Measurements from ENCODE around the gene PRDM9. TPM values are rescaled to one million over a fixed set of nuclear protein-coding genes. Genes with fewer than 3 reads are reported as not detected.
"Not testable (repeated sequence)": the region's sequence is repeated elsewhere in the genome, so short reads cannot be mapped to it uniquely, and the experiment has no call there.

Gene PRDM9
- not detected for total RNA-seq
- long read RNA-seq: 0 reads

- intact Hi-C loops (cut with DNase I): no loop called here
- no peak for DNase-seq (ENCODE audit: low spot score)
Measured at GRCh38 chr5:23507278-23507685, at the start of gene PRDM9. TSS of gene PRDM9 (plus strand) at chr5:23507609. CDS start at chr5:23509034, 1,425 bp downstream.

- no peak for DNase-seq (ENCODE audit: low spot score)
- intact Hi-C loops (cut with DNase I): no loop called here
Measured at GRCh38 chr5:23457780-23458179, 49.6 kb upstream of the PRDM9 start.

GRCh38 chr5:23459214-23459613 is 48.2 kb upstream of the PRDM9 start:
- DNase-seq (ENCODE audit: low spot score): no peak
- intact Hi-C loops (cut with DNase I): no loop called here

- intact Hi-C loops (cut with DNase I): no loop called here
- DNase-seq (ENCODE audit: low spot score): no peak
Measured at GRCh38 chr5:23461576-23461975, 45.8 kb upstream of the PRDM9 start.

- intact Hi-C loops (cut with DNase I): no loop called here
- no peak for DNase-seq (ENCODE audit: low spot score)
Measured at GRCh38 chr5:23466401-23466912, 41.0 kb upstream of the PRDM9 start.

GRCh38 chr5:23468658-23469057 is 38.8 kb upstream of the PRDM9 start:
- no peak for DNase-seq (ENCODE audit: low spot score)
- intact Hi-C loops (cut with DNase I): no loop called here

GRCh38 chr5:23473915-23474314 is 33.5 kb upstream of the PRDM9 start:
- intact Hi-C loops (cut with DNase I): no loop called here

GRCh38 chr5:23474315-23474714 is 33.1 kb upstream of the PRDM9 start:
- intact Hi-C loops (cut with DNase I): no loop called here
- no peak for DNase-seq (ENCODE audit: low spot score)

More at GRCh38 chr5:23473915-23474314, 33.5 kb upstream of the PRDM9 start:
- DNase-seq (ENCODE audit: low spot score): no peak

GRCh38 chr5:23476580-23476979 is 30.8 kb upstream of the PRDM9 start:
- DNase-seq (ENCODE audit: low spot score): no peak
- intact Hi-C loops (cut with DNase I): no loop called here

- no peak for DNase-seq (ENCODE audit: low spot score)
- intact Hi-C loops (cut with DNase I): no loop called here
Measured at GRCh38 chr5:23482642-23483041, 24.8 kb upstream of the PRDM9 start.

- intact Hi-C loops (cut with DNase I): no loop called here
- DNase-seq (ENCODE audit: low spot score): no peak
Measured at GRCh38 chr5:23483090-23483489, 24.3 kb upstream of the PRDM9 start.

GRCh38 chr5:23484096-23484495 is 23.3 kb upstream of the PRDM9 start:
- intact Hi-C loops (cut with DNase I): no loop called here
- no peak for DNase-seq (ENCODE audit: low spot score)

GRCh38 chr5:23486227-23486626 is 21.2 kb upstream of the PRDM9 start:
- DNase-seq (ENCODE audit: low spot score); intact Hi-C loops (cut with DNase I): not testable (repeated sequence)

GRCh38 chr5:23490993-23491392 is 16.4 kb upstream of the PRDM9 start:
- intact Hi-C loops (cut with DNase I): no loop called here
- DNase-seq (ENCODE audit: low spot score): no peak

GRCh38 chr5:23494558-23494957 is 12.9 kb upstream of the PRDM9 start:
- no peak for DNase-seq (ENCODE audit: low spot score)
- intact Hi-C loops (cut with DNase I): no loop called here

GRCh38 chr5:23496576-23496975 is 10.8 kb upstream of the PRDM9 start:
- intact Hi-C loops (cut with DNase I): no loop called here
- DNase-seq (ENCODE audit: low spot score): no peak

- no peak for DNase-seq (ENCODE audit: low spot score)
Measured at GRCh38 chr5:23506329-23507236, 826 bp upstream of the PRDM9 start.

GRCh38 chr5:23510434-23510833 is 3.0 kb downstream of the PRDM9 start:
- intact Hi-C loops (cut with DNase I); DNase-seq (ENCODE audit: low spot score): not testable (repeated sequence)

More at GRCh38 chr5:23506329-23507236, 826 bp upstream of the PRDM9 start:
- intact Hi-C loops (cut with DNase I): no loop called here

- no peak for DNase-seq (ENCODE audit: low spot score)
- intact Hi-C loops (cut with DNase I): no loop called here
Measured at GRCh38 chr5:23522553-23522952, 15.1 kb downstream of the PRDM9 start.

- DNase-seq (ENCODE audit: low spot score): no peak
- intact Hi-C loops (cut with DNase I): no loop called here
Measured at GRCh38 chr5:23523031-23523430, 15.6 kb downstream of the PRDM9 start.

- DNase-seq (ENCODE audit: low spot score): no peak
- intact Hi-C loops (cut with DNase I): no loop called here
Measured at GRCh38 chr5:23523998-23524397, 16.6 kb downstream of the PRDM9 start.
